Nephron (organoid): ENCODE data around the gene ABLIM3.

Source experiments
- H3K27ac Mint-ChIP-seq, 3 experiments: 2 replicates each; pipeline ENCODE4 v1.8.0; 2020; ENCODE audit warnings: mixed read lengths in 3 of 3, mild to moderate bottlenecking in 2 of 3, moderate library complexity in 1 of 3
- H3K27me3 Mint-ChIP-seq: 2 replicates; pipeline ENCODE4 v1.8.0; 2021; ENCODE audit warnings: low read depth, mild to moderate bottlenecking, moderate library complexity, mixed read lengths
- H3K36me3 Mint-ChIP-seq: 2 replicates; pipeline ENCODE4 v1.8.0; 2020; ENCODE audit warnings: low read depth, mixed read lengths
- H3K4me1 Mint-ChIP-seq: 2 replicates; pipeline ENCODE4 v1.8.0; 2020; ENCODE audit warnings: mixed read lengths
- H3K4me3 Mint-ChIP-seq, 3 experiments: 2 replicates each; pipeline ENCODE4 v1.8.0; 2020; ENCODE audit warnings: mild to moderate bottlenecking in 3 of 3, mixed read lengths in 3 of 3, moderate library complexity in 2 of 3
- H3K9me3 Mint-ChIP-seq: 2 replicates; pipeline ENCODE4 v1.8.0; 2020; ENCODE audit warnings: mixed read lengths
- TF ChIP-seq, protein P1 (sequence below), 3 experiments: fragments of 200-600 bp; sonication (generic); IDR thresholded peaks; one replicate each; pipeline ENCODE4 v1.5.0; 2021; ENCODE audit warnings: antibody characterized with exemption in 3 of 3; ENCODE audit not compliant: unreplicated experiment in 3 of 3

Gene ABLIM3

GRCh38 chr5:149299451-149300054 lies 158.3 kb downstream of the ABLIM3 start:
- H3K4me3 Mint-ChIP-seq, result no peak overlapping the region
- no peak overlapping the region for H3K27ac Mint-ChIP-seq
- H3K36me3 Mint-ChIP-seq, result no peaks in the 10 kb centered on the region
- H3K27me3 Mint-ChIP-seq, result no peaks in the 10 kb centered on the region
- H3K9me3 Mint-ChIP-seq, result no peaks in the 10 kb centered on the region
- TF ChIP-seq, protein P1, sequence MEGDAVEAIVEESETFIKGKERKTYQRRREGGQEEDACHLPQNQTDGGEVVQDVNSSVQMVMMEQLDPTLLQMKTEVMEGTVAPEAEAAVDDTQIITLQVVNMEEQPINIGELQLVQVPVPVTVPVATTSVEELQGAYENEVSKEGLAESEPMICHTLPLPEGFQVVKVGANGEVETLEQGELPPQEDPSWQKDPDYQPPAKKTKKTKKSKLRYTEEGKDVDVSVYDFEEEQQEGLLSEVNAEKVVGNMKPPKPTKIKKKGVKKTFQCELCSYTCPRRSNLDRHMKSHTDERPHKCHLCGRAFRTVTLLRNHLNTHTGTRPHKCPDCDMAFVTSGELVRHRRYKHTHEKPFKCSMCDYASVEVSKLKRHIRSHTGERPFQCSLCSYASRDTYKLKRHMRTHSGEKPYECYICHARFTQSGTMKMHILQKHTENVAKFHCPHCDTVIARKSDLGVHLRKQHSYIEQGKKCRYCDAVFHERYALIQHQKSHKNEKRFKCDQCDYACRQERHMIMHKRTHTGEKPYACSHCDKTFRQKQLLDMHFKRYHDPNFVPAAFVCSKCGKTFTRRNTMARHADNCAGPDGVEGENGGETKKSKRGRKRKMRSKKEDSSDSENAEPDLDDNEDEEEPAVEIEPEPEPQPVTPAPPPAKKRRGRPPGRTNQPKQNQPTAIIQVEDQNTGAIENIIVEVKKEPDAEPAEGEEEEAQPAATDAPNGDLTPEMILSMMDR (IDR thresholded peaks at IDR 0.05; ENCODE audit: unreplicated experiment in 3 of 3), result no peak
- peaks cover 15% of the 10 kb centered on the region for H3K4me1 Mint-ChIP-seq

GRCh38 chr5:149300441-149300840 lies 159.1 kb downstream of the ABLIM3 start:
- TF ChIP-seq, protein P1 (IDR thresholded peaks at IDR 0.05; ENCODE audit: unreplicated experiment in 3 of 3), result no peak
- Mint-ChIP-seq H3K27ac (no peak overlapping the region), H3K4me1 (peaks cover 9% of the 10 kb centered on the region)

GRCh38 chr5:149301049-149301743 lies 159.9 kb downstream of the ABLIM3 start:
- H3K9me3 Mint-ChIP-seq, result no peaks in the 10 kb centered on the region
- H3K27me3 Mint-ChIP-seq, result no peaks in the 10 kb centered on the region
- no peak overlapping the region for H3K4me3 Mint-ChIP-seq
- TF ChIP-seq, protein P1 (IDR thresholded peaks at IDR 0.05; ENCODE audit: unreplicated experiment in 3 of 3), result no peak
- H3K36me3 Mint-ChIP-seq, result no peaks in the 10 kb centered on the region
- no peak overlapping the region for H3K27ac Mint-ChIP-seq
- peaks cover 8% of the 10 kb centered on the region for H3K4me1 Mint-ChIP-seq

More at GRCh38 chr5:149300441-149300840, 159.1 kb downstream of the ABLIM3 start:
- Mint-ChIP-seq H3K4me3 (no peak overlapping the region), H3K27me3 (no peaks in the 10 kb centered on the region), H3K36me3 (no peaks in the 10 kb centered on the region), H3K9me3 (no peaks in the 10 kb centered on the region)

DNA sequence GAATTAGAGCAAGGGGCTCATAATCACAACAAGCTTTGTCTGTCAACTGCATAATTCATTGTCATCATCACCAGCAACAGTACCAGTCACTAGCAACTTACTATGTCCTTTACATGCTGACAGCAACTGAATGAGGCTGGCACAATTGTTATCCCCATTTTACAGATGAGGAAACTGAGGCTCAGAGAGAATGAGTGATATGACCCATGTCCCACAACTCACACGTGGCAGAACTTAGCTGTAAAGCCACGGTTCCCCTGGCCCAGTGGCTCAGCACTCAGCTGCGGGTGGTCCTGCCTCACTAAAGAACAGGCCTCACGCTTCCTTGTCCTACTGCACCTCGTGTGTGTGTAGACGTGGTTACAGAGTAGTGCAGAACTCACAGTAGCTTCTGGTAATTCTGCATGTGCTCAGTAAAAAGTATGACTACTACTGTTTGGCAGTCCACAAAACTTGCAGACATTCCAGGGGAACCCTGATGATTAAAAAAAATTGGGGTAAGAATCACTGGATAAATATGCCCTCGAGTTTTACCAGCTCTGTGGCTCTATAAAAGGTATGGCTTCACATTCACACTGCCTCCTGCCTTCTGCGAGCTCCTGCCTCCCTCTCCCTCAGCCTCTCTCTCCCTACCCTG lies 160.6 kb downstream of the ABLIM3 start:
- peaks cover 5% of the 10 kb centered on the region for H3K4me1 Mint-ChIP-seq
- TF ChIP-seq, protein P1 (IDR thresholded peaks at IDR 0.05; ENCODE audit: unreplicated experiment in 3 of 3), result no peak
- H3K27ac Mint-ChIP-seq, result no peak overlapping the region
- H3K9me3 Mint-ChIP-seq, result no peaks in the 10 kb centered on the region
- no peaks in the 10 kb centered on the region for H3K27me3 Mint-ChIP-seq
- no peak overlapping the region for H3K4me3 Mint-ChIP-seq
- H3K36me3 Mint-ChIP-seq, result no peaks in the 10 kb centered on the region

DNA sequence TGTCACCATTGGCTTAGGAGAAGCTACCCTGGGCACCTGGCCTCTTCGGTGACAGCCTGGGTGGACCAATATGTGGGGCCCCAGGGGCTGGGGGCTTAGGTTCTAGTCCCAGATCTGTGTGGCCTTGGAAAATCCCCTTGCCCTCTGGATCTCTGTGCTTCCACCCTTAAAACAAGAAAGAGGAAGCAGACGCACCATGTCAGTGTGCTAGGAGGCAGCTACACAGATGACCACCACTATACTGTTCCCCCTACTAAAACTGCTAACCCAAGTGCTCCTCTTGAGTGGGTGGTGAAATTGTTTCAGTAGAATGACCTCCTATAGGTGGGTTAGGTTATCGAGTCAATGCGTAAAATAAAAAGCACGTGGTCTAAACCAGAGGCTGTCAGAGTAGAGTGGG lies 161.3 kb downstream of the ABLIM3 start:
- Mint-ChIP-seq H3K9me3 (no peaks in the 10 kb centered on the region), H3K36me3 (no peaks in the 10 kb centered on the region), H3K27ac (no peak overlapping the region), H3K27me3 (no peaks in the 10 kb centered on the region), H3K4me3 (no peak overlapping the region), H3K4me1 (peaks cover 5% of the 10 kb centered on the region)
- TF ChIP-seq, protein P1 (IDR thresholded peaks at IDR 0.05; ENCODE audit: unreplicated experiment in 3 of 3), result no peak
